ENCODE results near the gene HEPHL1.

HEPHL1 gene

DNA sequence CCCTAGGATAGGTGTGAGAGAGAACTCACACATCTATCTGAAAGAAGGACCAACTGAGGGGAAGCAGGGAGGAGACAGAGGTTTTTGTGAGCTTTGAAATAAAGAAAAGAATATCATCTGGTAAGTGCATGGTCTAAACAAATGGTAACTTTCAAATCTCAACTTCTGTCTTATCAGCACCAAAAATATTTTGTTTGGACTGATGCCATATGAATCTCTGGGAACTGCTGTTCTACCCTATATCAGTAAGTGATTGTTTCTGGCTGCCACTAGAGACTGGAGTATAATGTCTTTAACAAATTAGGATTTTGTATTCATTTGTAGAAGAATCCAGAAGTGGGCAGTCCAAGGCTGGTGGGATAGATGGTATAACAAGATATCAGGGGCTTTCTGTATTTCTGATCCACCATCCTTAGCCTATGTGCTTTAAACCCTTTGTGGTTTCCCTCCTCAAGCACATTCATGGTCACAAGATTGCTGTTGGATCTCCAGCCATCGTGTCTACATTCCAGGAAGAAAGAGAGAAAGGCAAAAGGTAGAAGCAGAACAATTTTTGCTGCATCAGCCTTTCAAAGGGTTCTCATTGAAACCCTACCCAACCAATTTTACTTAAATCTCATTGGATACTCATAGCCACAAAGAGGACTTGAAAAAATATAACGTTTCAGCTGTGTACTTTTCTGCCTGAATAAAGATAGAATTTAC is 4.7 kb downstream of the HEPHL1 start:
- DNase-seq, result no peak

- DNase-seq, result no peak
These were observed 6.1 kb downstream of the HEPHL1 start for GRCh38 chr11:94027210-94027609.

DNA sequence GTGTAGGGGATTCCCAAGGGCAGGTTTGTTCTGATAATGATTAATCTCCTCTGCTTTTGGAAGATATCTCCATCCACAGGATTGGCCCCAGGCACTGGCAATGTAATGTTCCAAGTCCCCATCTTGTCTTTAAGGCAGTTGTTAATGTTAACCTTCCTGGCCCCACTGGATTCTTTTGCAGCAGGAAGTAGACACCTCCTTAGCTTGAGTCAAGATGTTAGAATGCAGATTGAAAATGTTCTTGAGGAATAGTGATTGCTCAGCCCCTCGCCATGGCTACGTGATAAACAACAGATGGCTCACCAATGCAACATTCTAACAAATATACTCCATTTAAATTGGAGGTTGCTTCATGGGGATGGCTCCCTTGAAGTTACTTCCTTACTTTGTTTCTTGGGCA is 7.3 kb downstream of the HEPHL1 start:
- no peak for DNase-seq

DNA sequence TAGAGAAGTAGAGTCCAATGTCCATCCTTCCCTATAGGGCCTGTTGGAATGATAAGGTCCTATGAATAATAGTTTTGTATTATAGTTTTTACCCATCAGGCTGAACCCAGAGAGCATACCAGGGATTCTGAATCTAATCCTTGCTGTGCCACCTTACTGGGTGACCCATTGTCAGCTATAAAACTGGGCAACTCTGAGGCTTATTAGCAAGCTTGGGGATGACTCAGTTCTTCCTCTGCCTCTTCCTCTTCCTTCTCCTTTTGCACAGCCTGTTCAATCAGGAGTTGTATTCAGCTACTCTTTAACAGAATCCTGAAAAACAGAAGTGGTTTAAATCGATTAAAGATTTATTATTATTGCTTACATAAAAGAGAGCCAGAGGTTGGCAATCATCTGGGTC is 8.9 kb downstream of the HEPHL1 start:
- no peak for DNase-seq

GRCh38 chr11:94031625-94032024 is 10.5 kb downstream of the HEPHL1 start:
- no peak for DNase-seq

DNA sequence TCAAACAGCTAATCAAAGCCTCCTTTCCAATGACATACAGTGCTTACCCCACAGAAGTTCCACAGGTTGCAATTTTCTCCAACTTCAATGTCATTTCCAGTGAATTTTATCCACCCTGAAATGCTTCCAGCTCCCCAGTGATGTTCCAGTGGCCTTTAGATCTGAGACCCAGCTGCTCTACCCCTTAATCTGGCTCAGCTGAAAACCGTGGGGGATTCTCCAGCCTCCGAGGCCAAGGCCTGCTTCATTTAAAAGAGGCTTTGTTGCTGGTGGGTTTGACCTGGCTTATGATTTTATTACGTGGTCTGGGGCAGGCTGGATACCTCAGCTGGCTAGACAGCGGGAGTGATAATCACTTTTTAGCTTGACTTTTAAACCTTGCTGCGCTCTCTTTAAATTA is 10.9 kb downstream of the HEPHL1 start:
- DNase-seq, result no peak

DNA sequence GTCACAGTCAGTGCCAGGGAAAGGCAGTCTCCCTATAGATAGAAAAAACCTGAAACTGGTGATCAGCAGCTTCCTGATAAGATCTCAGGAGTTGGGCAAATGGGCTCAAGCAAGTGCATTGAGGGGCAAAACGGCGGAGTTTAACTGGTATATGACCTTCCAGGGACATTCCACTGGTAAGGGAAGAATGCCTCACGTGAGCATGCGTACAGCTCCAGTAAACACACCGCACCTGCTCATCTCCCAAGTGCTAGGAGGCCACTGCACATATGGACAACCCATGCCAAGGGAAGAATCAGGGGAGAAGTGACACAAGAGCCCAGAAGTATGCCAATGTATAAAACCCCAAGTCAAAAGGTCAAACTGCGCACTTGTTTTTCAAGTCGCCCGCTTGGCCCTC is 11.6 kb downstream of the HEPHL1 start:
- DNase-seq, result no peak

DNA sequence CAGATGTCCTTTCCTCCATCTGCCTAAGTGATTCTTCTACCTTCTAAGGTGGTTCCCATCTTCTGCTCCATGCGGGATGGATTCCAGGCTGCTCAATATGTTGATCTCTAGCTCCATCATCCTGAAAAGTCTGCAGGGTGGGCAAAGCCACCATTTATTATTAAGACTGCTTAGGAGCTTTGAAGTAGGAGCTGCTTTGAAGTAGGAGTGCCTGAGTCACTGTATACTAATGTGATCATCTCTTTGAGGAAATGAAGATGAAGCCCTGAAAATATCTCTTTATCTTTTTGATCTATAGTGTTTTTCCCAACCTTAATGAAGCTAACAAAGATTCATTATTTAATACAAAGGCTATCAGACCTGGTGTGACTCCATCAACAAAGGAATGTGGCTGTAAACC is 13.1 kb downstream of the HEPHL1 start:
- no peak for DNase-seq

DNA sequence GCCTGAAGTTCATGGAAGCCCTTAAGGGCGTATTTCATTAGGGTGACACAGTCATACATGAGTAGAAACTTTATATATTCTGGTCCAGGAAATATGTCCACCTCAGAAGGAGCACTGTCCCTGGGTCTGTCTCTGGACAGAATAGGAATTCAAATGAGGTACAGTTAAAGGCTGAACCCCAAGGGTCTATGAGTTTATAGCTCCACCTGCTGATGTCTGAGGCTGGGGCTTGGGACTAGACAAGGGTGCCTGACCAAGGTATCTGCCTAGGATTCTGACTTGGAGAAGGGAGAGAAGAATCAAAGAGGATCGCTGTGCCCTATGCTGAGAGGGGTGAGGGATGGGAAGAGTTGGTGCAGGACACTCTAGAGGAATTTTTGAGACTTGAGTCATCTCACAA is 14.9 kb downstream of the HEPHL1 start:
- DNase-seq, result no peak

GRCh38 chr11:94043241-94043640 is 22.1 kb downstream of the HEPHL1 start:
- no peak for DNase-seq

GRCh38 chr11:94046796-94047195 is 25.6 kb downstream of the HEPHL1 start:
- no peak for DNase-seq

DNA sequence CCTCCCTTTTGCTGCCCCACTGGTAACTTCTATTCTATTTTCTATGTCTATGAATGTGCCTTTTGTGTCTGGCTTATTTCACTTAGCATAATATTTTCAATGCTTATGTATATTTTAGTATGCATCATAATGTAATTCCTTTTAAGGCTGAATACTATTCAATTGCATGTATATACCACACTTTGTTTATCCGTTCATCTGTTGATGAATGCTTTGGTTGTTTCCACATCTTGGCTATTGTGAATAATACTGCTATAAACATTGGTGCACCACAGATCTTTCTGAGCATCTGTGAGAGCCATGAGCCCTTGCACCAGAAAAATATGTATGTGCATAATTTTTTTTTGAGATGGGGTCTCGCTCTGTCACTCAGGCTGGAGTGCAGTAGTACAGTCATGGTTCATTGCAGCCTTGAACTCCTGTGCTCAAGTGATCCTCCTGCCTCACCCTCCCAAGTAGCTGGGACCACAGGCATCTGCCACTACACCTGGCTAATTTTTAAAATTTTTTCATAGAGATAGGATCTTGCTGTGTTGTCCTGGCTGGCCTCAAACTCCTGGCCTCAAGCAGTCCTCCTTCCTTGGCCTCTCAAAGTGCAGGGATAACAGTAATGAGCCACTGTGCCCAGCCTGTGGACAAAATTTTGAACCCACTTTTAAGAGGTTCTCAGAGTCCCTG is 27.0 kb downstream of the HEPHL1 start:
- DNase-seq, result no peak

GRCh38 chr11:94049351-94049750 is 28.2 kb downstream of the HEPHL1 start:
- no peak for DNase-seq

- no peak for DNase-seq
These were observed 37.5 kb downstream of the HEPHL1 start for GRCh38 chr11:94058630-94059029.

DNA sequence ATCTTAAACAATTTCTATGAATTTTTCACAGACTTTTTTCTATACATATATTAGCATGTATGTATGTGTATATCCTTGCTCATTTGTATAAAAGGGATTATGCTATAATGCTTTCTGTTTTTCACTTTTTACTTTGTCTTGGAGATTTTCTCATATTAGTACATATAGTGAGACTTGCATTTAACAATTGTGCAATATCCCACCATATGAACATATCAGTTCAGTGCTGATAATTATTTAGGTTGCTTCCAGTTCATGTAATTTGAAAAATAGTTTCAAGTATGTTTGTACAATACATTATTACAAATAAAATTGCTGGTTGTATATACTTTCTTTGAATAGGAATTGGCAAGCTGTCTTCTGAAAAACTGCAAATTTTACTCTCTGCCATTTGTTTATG is 37.9 kb downstream of the HEPHL1 start:
- no peak for DNase-seq

DNA sequence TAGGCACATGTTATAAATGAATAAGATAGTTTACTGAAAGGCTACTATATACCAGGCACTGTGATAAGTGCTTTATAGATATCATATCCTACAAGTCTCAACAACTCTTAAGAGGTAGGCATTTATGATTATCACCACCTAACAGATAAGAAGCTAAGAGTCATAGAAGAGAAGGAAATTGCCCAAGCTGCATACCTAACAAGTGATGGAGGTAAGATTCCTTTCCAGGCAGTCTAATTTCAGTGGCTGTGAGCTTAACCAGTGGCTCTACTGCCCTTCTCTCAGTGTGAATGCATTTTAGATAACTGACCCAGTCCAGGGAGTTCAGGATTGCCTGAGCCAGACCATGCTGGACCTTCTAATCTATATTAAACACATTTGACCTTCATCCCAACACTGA is 39.2 kb downstream of the HEPHL1 start:
- DNase-seq, result no peak

- DNase-seq, result no peak
These were observed 41.2 kb downstream of the HEPHL1 start for GRCh38 chr11:94062360-94062759.

DNA sequence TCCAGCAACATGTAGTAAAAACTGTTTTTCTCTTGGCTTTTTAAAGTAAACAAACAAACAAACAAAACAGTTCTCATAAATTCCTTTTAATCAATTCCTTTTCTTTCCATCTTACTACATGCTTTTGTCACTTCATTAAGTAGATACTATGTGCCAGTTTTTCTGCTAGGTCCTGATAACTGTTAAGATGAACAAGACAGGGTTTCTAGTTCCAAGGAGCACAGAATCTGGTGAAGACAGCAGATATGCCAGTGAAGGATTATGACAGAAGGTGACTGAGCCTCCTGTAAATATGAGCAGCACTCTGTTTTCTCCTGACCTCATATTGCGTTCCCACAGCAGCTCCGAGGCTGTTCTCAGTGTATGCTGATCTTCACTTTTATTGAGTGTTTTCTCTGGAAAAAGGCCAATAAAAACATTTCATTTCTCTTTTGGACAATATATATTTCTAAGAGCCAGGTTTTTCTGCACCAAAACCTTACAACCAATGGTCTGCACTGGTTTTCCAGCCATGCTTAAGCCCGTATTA is 45.8 kb downstream of the HEPHL1 start:
- DNase-seq, result no peak

- DNase-seq, result no peak
These were observed 47.6 kb downstream of the HEPHL1 start for GRCh38 chr11:94068764-94069163.

DNA sequence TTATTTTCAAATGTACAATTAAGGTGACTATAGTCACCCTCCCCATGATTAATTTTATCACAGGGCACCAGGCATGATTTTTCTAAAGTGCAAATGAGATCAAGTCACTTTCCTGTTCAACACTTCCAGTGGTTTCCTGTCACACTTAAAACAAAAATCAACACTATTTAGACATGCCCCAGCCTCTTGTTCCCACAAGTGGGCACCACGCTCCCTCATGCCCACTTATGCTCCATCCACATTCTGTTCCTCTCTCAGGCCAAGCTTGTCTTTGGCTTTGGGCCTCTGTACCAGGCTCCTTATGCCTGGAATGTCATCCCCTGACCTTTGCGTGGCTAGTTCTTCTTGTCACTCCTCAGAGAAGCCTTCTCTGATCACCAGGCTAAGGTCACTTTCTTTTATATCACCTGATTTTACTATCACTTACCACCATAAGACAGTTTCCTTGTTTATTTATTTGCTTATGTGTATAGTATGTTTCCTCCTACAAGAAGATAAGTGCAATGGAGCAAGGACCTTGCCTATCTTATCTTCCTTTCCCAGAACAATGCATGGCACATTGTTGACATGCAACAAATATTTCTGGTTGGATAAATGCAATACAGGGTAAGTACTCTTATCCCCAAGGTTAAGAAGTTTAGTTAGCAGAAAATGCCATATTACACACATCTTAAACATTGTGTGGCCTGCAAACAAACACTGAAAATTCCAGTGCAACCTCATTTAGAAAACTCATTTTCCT is 56.6 kb downstream of the HEPHL1 start:
- DNase-seq, result no peak

GRCh38 chr11:94084164-94084563 is 63.0 kb downstream of the HEPHL1 start:
- no peak for DNase-seq

GRCh38 chr11:94088906-94089305 is 67.8 kb downstream of the HEPHL1 start:
- no peak for DNase-seq

DNA sequence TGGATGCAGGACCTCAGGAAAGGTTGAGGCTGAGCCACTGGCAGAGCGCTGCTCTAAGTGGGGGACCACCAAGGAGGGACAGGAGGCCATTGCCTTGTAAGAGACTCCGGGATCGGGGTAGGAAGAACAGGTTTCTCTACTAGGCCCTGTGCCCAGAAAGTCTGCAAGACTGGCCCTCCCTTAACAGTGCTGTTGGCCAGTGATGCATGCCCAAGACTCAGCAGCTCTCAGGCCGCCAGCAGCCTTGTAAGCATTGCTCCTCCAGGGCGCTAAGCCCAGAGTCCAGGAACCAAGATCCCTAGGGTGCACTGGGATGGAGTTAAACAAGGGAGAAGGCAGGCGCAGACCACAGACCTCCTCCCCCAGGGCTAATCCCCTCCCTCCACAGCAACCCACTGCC is 68.2 kb downstream of the HEPHL1 start:
- DNase-seq, result no peak

DNA sequence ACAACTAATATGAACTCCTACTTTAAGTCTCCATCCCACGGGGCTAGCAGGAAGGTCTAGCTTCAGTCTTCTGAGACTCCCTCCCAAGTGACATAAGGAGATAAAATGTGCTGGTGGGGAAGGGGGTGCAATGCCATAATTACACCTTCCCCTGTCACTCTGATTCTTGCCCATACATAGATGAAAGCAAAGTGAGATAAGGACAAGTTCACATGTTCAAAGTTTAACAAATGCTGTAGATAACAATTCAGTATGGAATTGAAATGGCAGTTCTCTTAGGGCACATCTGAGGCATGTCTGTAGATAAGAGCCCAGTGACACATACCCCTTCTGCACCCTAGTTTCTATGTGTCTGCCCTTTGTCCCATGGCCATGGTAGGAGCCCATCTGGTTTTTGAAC is 69.2 kb downstream of the HEPHL1 start:
- no peak for DNase-seq
